Ovary (tissue), 9 donors: ENCODE results near the gene RIPOR1. TPM values are rescaled to one million over a fixed set of nuclear protein-coding genes. Genes with fewer than 3 reads are reported as not detected.
A peak's percentile ranks its signal among the peaks of the same experiment; 100 is the strongest.

Source experiments
- DNase-seq, 5 donors: peaks; one replicate each; pipeline ENCODE4 v3.0.0-alpha.2; 2019 to 2020
- H3K27ac ChIP-seq, 2 donors: fragments of 200-600 bp; one replicate each; pipeline versions ENCODE4 v1.5.1 to v1.8.0; 2019 to 2022
- H3K27me3 ChIP-seq: fragments of 200-600 bp; one replicate; pipeline ENCODE4 v1.8.0; 2022
- H3K36me3 ChIP-seq: fragments of 200-600 bp; sonication (generic); one replicate; pipeline ENCODE4 v1.5.1; 2019
- H3K4me1 ChIP-seq: one replicate; pipeline ENCODE4 v1.8.1; 2013; ENCODE audit warnings: mild to moderate bottlenecking, moderate library complexity; ENCODE audit not compliant: insufficient read depth
- H3K4me3 ChIP-seq: fragments of 200-600 bp; sonication (generic); one replicate; pipeline ENCODE4 v1.5.1; 2017
- H3K9me3 ChIP-seq, 2 donors: fragments of 200-600 bp in 1 of 2; sonication (generic) in 1 of 2; one replicate each; pipeline versions ENCODE4 v1.5.1 to v1.8.1; 2013 to 2019; ENCODE audit warnings: mild to moderate bottlenecking in 1 of 2, moderate library complexity in 1 of 2
- EP300 ChIP-seq: sonication (generic); formaldehyde crosslinking; IDR thresholded peaks from one replicate; pipeline ENCODE4 v1.6.1; 2017; ENCODE audit warnings: antibody characterized with exemption
- POLR2A ChIP-seq: fragments of 450-650 bp; IDR thresholded peaks from one replicate; pipeline ENCODE4 v1.6.1; 2017; ENCODE audit warnings: antibody characterized with exemption, mild to moderate bottlenecking, moderate library complexity
- WGBS, 3 donors: extraction: QIAGEN DNeasy Blood & Tissue Kit in 1 of 3; methylation state at CpG; one replicate each; pipeline versions ENCODE4 v1.1.5 to v1.1.7; 2013 to 2017; 5-methylcytosine and 5-hydroxymethylcytosine counted together
- intact Hi-C, 4 donors: fragments of 100-400 bp; cut with DNase I; formaldehyde crosslinking; loops; one replicate each; pipeline versions ENCODE4 v1.11.0 to v1.15.1; 2022 to 2023
- polyA plus RNA-seq, 2 donors: library from polyadenylated mRNA; stranded (reverse); fragments of 200-250 nt in 1 of 2; fragments of 350-450 nt in 1 of 2; fragmentation: Illumina TruSeq in 1 of 2; extraction: RNeasy Lipid Tissue Mini Kit (QIAGEN cat#74804) in 1 of 2; gene quantifications; one replicate each; pipeline ENCODE4 v1.2.3, GENCODE V29; 2013 to 2014
- total RNA-seq, 7 donors: library from RNA; depleted of rRNA in 2 of 7; stranded (reverse); fragments of >200 nt in 2 of 7; fragmentation: NEBNext Ultra II Directional in 3 of 7; extraction: Animal tissue kit (Norgen Biotek cat#: 25700) in 3 of 7; gene quantifications; one replicate each; pipeline versions ENCODE4 v1.1.0 to v1.2.4, GENCODE V29; 2016 to 2023
- TF ChIP-seq, protein P1 (sequence below), 3 donors: fragments of 450-650 bp in 2 of 3; fragments of 200-600 bp in 1 of 3; IDR thresholded peaks; one replicate each; pipeline versions ENCODE4 v1.5.1 to v1.8.0; 2016 to 2022; ENCODE audit warnings: antibody characterized with exemption in 3 of 3, mild to moderate bottlenecking in 1 of 3
- donor health status: DM: no; HTN: no; CAD: no; lungs with moderate emphysema.
- donor health status: DM: no; HTN: no; CAD: no.
- donor health status: Bipolar disorder and iron deficiency.
- donor health status: DM: yes; HTN: yes; CAD: no.
- donor health status: DM: no; HTN: no; CAD: no.
- donor health status: DM: yes; HTN: yes; CAD: no.

The RIPOR1 gene
- total and polyA plus RNA-seq, 9 donors, result 22.3 to 96.3 (median 70.4) TPM

DNA sequence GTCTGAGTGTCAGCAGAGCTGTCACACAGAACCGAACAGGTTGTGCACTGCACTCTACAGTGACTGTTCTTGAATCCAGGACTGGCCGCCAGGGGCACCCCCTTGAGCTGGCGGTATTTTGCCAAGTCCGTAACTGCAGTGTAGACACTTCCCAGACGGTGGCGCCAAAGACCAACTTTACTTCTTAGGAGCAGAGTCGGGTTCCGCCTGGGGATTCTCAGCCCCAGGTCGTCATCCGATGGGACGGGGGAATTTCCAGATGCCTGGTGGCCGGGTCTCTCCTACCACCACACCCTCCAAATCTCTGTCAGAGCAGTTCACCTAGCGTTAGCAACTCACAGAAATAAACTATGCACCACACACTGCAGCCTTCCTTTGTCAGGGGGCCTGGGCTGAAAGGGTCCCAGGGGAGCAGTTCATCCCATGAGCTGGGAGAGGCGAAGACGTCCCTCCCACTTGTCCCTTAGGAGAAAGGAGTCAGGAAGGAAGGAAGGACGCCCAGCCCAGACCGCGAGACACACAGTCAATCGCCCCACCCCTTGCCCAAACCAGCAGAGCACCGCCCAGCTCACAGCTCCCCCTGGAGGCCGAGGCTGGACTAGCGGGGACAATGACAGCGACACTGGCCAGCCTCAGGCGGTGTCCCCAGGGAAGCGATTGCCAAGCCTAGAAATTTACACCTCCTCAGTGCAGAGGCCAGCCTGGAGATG, 7.4 kb upstream of the RIPOR1 start:
- Histone ChIP-seq H3K36me3 (no peaks in the 10 kb centered on the region), H3K4me1 (no peaks in the 10 kb centered on the region), H3K27me3 (no peaks in the 10 kb centered on the region), H3K4me3 (peak overlapping the region; percentile 42), H3K9me3 (no peaks in the 10 kb centered on the region), H3K27ac (peak overlapping the region; percentile 54 to 88)
- WGBS, 3 donors, result 0 to 1% (median 1%) methylated on average over 21 to 25 of the region's 25 CpGs
- no peak for TF ChIP-seq POLR2A
- TF ChIP-seq, protein P1, sequence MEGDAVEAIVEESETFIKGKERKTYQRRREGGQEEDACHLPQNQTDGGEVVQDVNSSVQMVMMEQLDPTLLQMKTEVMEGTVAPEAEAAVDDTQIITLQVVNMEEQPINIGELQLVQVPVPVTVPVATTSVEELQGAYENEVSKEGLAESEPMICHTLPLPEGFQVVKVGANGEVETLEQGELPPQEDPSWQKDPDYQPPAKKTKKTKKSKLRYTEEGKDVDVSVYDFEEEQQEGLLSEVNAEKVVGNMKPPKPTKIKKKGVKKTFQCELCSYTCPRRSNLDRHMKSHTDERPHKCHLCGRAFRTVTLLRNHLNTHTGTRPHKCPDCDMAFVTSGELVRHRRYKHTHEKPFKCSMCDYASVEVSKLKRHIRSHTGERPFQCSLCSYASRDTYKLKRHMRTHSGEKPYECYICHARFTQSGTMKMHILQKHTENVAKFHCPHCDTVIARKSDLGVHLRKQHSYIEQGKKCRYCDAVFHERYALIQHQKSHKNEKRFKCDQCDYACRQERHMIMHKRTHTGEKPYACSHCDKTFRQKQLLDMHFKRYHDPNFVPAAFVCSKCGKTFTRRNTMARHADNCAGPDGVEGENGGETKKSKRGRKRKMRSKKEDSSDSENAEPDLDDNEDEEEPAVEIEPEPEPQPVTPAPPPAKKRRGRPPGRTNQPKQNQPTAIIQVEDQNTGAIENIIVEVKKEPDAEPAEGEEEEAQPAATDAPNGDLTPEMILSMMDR (IDR thresholded peaks at IDR 0.05), result peak; percentile 51 to 96 (median 94)
- DNase-seq, result peak; percentile 90 to 97 (median 95)
- intact Hi-C loops, result loop anchor here in 2 of 4 donors (5.0 to 10.0 kb wide), 2 partner anchors 144 to 406 kb away; partner anchors contain the start of genes ACD (in 1 of the 2), C16orf86 (in 1 of the 2), ENKD1 (in 1 of the 2) and PARD6A (in 1 of the 2)

DNA sequence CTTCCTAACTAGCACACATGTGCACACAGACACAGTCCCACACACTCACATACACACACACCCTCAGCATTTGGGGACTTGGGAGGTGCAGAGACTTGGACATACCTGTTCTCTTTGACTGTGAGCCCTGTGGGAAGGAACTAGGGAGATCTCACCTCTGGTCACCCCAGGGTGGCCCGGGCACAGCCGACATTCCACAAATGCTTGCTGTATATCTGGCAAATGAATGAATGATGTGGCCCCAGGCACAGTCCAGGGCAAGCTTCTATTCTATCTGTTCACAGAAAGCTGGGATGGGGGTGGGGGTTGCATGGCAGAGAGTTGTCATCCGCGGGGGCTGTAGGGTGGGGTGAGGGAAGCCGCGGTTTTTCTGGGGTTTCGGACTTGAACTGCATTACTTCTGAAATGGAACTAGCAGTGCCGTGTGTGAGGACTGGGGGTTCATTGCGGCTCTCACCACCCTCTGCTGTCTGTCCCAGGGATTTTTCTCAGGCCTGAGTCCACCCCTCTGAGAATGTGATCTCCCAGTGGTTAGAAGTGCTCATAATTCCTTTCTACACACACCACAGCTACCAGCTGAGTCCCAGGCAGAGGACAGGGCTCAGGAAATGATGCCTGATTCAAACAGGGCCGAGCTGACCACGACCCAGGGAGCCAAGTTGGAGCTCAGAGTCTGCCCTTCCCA, 3.3 kb upstream of the RIPOR1 start:
- intact Hi-C loops, result loop anchor here in 2 of 4 donors (5.0 to 10.0 kb wide), 2 partner anchors 139 to 142 kb away; partner anchors contain the start of genes C16orf86 (in 2 of the 2), ENKD1 (in 2 of the 2), ACD (in 1 of the 2) and PARD6A (in 1 of the 2)
- TF ChIP-seq POLR2A, result no peak
- TF ChIP-seq, protein P1 (IDR thresholded peaks at IDR 0.05), result no peak
- no peak for TF ChIP-seq EP300
- Histone ChIP-seq H3K27me3 (no peaks in the 10 kb centered on the region), H3K9me3 (no peaks in the 10 kb centered on the region), H3K4me1 (peaks cover 5% of the 10 kb centered on the region), H3K27ac (no peak overlapping the region), H3K36me3 (no peaks in the 10 kb centered on the region), H3K4me3 (no peak overlapping the region)
- WGBS, 3 donors, result 53 to 70% (median 62%) methylated on average over 11 of the region's 11 CpGs
- DNase-seq, result no peak

DNA sequence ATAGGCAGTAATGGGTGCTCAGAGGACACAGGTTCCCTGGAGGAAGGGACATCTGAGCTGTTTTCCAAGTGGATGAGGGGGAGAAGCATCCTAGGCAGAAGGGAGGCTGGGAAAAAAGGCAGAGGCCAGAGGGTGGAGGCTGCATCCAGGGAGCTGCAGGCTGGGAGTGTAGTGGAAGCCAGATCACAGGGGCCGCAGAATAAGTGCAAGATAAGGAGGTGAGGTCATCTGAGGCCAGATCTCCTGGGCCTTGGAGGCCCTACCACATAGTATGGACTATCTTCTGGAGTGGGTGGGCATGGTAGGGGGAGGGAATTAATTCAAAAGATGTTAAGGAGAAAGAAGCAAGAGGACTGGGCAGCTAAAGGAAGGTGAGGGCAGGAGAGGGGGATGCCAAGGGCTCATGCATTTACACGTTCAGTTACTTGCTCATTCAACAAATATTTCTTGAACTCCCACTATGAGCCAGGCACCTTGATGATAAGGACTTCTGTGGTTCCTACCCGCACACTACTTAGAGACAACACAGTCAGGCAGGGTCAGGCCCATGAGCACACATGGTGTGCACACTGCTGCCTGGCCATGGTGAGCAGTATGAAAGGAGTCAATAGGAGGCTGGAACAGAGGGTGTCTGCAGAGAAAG, 2.4 kb upstream of the RIPOR1 start:
- no peaks in the 10 kb centered on the region for H3K27me3 ChIP-seq
- no peaks in the 10 kb centered on the region for H3K36me3 ChIP-seq
- no peaks in the 10 kb centered on the region for H3K9me3 ChIP-seq
- no peak for DNase-seq
- H3K4me3 ChIP-seq, result no peak overlapping the region
- intact Hi-C loops, result loop anchor here in 2 of 4 donors (5.0 to 10.0 kb wide), 2 partner anchors 139 to 141 kb away; partner anchors contain the start of genes C16orf86 (in 2 of the 2), ENKD1 (in 2 of the 2), ACD (in 1 of the 2) and PARD6A (in 1 of the 2)
- H3K27ac ChIP-seq, result no peak overlapping the region
- 71 to 87% (median 72%) methylated on average over 3 of the region's 3 CpGs for WGBS, 3 donors
- H3K4me1 ChIP-seq, result peaks cover 12% of the 10 kb centered on the region
- TF ChIP-seq, protein P1 (IDR thresholded peaks at IDR 0.05), result no peak
- TF ChIP-seq POLR2A, result no peak
- TF ChIP-seq EP300, result no peak

DNA sequence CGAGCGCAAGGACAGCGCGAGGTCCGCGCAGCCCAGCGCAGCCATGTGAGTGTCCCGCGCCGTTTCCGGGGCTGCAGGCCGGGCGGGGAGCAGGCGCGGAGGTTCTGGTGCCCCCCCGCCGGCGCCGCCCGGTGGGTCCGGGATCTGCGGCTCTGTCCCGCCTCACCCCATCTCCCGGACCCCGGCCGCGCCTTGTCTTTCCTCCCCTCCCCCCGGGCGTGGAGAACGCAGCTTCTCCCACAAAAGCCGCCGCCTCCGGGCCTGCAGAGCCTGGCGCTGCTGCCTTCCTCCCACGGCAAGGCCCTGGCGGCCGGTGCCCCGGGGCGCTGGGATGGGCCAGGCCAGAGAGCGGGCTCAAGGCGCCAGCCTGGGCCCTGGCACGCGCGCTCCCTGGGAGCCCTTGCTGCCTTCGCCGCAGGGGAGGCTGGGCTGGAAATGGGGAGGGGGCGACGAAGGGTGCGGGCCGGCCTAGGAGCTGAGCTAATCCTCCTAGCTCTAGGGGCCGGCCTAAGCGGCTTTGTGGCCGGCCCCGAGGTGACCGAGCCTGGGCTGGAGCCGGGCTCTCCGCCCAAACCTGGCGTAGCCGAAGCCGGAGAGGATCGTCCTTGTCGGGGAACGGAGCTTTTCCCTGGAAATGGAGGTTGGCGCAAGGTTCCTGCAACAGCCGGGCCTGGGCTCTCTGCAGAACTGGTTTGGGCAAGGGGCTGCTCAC, 397 bp downstream of the RIPOR1 start:
- Histone ChIP-seq H3K36me3 (no peaks in the 10 kb centered on the region), H3K4me1 (peaks cover 12% of the 10 kb centered on the region), H3K27me3 (no peaks in the 10 kb centered on the region), H3K27ac (peak overlapping the region; percentile 56 to 66), H3K9me3 (no peaks in the 10 kb centered on the region), H3K4me3 (peak overlapping the region; percentile 88)
- TF ChIP-seq, protein P1 (IDR thresholded peaks at IDR 0.05), result peak in 1 of 3 donors; percentile 6
- TF ChIP-seq EP300 (no peak), POLR2A (peak; percentile 56)
- peak; percentile 47 to 68 (median 57) for DNase-seq
- WGBS, 3 donors, result 1% methylated on average over 48 to 65 of the region's 65 CpGs
- intact Hi-C loops, result loop anchor here in 2 of 4 donors (2.0 to 10.0 kb wide), 3 partner anchors 34 to 138 kb away; partner anchors contain the start of genes C16orf86 (in 2 of the 2), ENKD1 (in 2 of the 2), ACD (in 1 of the 2) and CTCF (in 1 of the 2)
